SIG-M5 treated with dmso at 0.1 percent for 504 hours (cell line): ENCODE results near the gene ATP9B.
A peak's percentile ranks its signal among the peaks of the same experiment; 100 is the strongest.

Experiments used
- DNase-seq: peaks from one replicate; lab custom pipeline; 2025; ENCODE audit not compliant: unreplicated experiment; lab: John Stamatoyannopoulos, UW

ATP9B gene

DNA sequence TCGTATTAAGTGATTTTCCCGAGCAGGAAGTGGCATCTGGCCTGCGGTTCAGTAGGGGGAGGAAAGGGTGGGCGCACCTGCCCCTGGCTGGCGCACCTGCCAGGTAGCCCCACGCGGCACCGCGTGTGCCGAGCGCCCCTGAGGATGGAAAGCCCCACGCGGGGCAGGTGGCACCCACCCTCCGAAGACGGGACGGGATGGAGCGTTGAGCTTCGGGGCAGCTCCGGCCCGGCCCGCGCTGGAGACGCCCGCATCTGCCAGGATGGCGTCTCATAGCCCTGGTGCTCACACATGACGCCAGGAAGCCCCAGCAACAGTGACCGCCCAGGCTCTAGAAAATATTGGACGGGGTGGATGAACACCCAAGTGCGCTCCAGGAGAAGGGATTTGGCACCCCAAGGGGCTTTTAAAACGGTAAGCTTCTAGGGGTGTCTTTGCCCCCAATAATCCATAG lies 324.0 kb downstream of the ATP9B start:
- no peak for DNase-seq

GRCh38 chr18:79393635-79394533 lies 324.7 kb downstream of the ATP9B start:
- DNase-seq: peak; percentile 65

- peak; percentile 16 for DNase-seq
These were observed 325.5 kb downstream of the ATP9B start for GRCh38 chr18:79394534-79395307.

DNA sequence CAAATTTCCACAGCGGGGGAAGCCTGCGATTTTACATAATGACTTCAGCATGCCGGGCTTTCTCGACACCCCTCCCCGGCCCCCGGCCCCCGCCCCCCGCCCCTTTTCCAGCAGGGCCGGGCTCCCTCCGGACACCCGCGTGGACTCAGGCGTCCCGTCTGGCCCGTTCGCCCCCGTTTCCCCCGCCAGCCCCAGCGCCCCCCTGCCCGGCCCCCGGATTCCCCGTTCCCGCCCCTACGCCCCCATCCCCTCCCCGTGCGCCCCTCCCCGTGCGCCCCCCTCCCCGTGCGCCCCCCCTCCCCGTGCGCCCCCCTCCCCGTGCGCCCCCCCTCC lies 326.1 kb downstream of the ATP9B start:
- no peak for DNase-seq

- peak; percentile 29 for DNase-seq
These were observed 326.7 kb downstream of the ATP9B start, which contains the start of gene NFATC1 for GRCh38 chr18:79395761-79396404. Gene NFATC1 (plus strand): TSS chr18:79395930. CDS start chr18:79396225, 295 bp downstream.

DNA sequence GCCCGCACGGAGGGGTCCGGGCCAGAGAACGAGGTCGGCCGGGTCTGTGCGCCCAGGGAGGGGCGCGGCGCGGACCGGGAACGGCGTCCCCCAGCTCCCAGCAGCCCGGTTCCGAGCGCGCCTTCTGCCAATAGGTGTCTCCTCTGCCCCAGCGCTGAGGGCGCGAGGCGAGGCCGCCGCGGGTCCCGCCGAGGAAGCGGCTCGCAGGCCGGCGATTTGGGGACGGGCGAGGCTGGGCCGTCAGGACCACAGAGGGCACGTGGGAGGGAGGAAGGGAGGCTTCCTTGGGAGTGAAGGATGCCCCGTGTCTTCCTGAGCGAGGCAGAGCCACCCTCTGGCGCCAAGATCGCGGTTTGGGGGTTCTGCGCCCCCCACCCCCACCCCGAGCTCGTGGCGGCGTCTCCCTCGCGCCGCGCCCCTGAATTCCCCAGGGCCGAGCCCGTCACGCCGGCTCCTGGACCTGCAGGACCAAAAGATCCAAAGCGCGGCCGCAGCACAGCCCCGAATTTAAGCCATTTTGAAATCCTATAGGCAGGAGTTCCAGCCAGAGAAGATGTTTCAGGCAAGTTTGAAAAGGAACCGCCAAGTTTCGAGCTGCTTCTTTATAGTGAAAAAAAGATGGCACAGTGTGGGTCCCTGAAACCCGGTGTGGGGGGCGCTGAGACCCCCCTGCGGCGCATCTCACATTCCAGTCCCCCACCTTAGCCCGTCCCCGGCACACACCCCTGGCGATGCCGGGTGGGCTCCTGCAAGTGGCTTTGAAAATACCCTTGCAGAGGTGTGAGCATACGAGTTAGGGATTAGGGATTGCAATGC lies 327.4 kb downstream of the ATP9B start:
- DNase-seq: peak; percentile 8

DNA sequence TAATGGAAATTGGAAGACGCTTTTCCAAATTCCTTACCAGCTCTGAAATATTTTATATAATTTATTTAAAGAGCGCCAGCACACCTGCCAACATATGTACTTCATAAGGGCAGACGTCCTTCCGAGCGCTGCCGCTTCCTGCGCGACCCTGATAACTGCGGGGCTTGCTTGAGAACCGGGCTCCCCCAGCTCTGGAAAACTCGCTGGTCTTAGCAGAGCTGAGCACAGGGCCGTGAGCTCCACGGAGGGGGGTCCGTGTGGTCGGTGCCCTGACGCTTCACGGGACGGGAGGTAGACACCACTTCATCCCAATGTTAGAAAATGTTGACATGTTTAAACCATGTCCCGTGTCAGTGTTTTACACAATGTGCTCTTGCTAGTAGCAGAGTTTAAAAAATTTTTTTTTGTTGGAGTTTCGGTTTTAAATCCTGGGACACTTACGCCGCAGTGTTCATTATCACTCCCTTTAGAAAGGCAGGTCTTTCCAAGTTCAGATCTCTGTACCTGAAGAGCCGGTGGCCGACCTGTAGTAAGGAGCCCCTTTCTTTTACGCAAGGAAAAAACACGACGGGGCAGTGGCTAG lies 328.1 kb downstream of the ATP9B start:
- no peak for DNase-seq

DNA sequence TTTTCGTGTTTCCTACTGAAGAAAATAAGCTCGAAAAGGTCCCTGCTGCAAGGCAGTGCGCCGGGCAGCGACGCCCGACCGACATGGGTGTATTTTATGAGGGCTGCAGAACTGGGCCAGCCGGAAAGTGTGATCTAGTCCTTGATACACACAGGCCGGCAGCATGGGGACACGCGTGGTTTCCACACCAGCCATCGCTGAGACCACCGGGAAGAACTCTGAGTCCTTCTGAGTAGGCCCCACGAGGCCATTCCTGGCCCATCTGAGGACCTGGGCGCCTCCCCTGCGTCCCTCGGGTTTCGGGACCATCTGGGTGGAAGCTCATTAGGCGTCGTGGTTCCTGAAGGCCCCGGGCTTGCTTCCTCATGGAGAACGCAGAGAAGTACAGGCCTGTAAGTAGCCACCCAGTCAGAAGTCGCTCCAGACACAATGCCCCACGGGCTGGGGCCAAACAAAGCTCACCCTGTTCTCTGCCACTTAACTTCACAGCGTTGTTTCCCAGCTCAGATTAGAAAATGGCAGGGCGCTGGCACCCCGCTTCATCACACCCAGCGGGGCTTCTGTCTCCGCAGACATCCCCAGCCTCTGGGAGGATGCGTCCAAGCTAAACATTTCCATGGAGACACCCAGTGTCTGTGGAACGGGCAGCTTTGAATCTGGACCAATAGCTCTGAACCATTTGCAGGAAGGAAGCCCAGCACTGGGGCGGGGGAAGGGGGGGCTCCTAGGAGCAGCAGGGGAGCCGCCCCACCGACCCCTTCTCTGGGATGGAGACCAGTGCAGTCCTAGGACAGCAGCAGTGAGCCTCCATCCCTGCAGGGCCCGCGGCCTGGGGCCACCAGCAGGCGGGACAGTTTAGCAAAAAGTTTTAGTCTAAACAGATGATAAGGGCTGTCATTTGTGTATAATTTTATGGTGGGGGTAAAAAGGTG lies 328.9 kb downstream of the ATP9B start:
- no peak for DNase-seq

DNA sequence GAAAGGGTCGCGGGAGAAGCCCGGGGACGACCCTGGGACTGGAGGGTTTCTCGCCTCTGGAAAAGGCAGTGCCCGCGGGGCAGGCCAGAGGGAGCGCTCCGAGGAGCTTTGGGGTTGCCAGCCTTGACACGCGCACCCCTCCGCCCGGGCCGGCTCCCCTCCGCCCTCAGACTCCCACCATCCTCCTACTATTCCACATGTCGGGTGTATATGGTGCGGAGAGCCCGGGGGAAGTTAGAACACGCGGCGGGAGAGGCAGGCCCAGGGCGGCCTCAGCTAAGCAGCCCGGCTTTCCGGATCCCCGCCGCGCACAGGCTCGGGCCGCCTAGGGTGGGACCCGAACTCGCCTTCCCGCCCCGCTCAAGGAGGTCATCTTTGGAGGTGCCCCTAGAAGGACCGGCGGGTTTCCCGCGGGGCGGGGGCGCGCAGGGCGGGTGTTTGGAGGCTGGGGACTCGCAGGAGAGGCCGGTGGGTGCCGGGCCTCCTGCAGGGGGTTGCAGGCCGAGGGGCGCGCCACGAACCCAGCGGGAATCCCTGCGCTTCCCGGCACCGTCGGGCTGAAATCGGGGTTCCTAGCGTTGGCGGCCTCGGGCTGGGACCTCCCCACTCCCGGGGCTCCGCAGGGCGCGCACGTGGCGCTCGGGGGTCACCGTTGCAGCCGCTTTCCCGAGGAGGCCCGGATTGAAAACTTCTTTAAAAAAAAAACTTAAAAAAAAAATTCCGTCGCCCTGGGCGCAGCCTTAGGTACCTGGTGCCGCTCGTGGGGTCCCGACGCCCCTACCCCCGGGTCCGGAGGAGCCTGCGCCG lies 330.3 kb downstream of the ATP9B start:
- no peak for DNase-seq

DNA sequence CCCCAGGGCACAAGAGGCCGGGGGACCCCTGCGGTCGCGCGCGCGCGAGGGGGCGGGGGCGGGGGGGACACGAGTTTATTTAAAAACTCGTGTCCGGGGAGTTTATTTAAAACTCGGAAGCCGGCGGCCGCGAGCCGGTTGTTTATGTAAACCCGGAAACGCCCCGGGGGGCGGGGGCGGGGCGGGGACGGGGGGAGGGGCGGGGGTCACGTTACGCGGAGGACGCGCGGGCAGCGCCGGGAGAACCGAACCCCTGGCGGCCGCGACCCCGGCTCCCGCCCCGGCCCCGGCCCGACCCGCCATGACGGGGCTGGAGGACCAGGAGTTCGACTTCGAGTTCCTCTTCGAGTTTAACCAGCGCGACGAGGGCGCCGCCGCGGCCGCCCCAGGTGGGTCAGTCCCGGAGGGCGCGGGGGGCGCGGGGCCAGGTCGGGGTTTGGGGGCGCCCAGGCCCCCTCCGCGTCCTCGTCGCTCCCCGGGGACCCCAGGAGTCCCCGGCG lies 330.9 kb downstream of the ATP9B start:
- peak; percentile 20 for DNase-seq

GRCh38 chr18:79400591-79401381 lies 331.6 kb downstream of the ATP9B start:
- DNase-seq: no peak

GRCh38 chr18:79401494-79402208 lies 332.5 kb downstream of the ATP9B start:
- no peak for DNase-seq

DNA sequence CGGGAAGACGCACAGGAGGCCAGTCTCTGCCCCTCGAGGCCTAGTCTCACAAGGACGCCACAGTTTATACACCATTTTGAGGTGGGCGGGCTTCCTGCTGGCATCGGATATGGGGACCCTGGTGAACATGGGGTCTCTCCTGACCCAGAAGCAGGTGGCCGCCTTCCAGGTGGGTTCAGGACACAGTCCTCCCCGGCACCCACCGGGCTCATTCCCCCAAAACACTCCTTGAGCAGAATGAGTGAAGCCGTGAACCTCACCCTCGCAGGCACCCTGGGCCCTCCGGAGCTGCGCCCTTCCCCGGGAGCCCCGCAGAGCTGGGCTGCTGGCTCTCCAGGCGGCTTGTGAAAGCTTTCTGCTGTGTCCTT lies 333.0 kb downstream of the ATP9B start:
- no peak for DNase-seq

DNA sequence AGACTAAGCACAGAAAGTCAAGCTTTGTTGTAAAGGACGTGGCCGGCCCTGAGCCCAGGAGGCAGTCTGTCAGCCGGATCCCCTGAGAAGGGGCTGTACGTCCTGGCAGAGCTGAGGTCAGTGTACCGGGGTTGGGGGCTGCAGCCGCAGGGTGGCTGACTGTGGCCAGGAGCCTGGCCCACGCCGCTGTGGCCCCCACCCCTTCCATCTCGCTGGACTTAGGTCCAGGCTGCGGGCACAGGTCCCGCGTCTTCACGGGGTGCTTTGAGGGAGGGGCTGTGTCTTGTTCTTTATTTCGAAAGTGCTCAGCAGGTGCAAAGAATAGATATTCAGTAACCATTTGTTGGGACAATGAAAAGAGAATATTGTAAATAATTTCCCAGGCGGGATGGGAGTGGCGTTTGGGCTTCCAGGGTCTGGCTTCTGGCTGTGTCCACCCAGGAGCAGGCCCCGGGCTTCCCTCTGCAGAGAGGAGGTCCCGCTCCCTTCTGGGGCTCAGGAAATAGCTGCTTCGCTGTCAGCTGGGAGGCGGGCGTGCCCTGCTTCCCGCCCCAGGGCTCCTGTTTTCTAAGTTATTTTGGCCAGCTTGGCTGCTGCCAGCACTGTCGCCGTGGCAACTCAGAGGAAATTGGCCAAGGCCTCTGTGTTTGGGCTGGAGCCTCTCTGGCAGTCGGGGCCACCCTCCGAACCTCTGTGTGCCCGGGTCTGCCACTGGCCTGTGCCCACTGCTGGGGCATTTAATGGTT lies 334.0 kb downstream of the ATP9B start:
- no peak for DNase-seq

- no peak for DNase-seq
These were observed 334.8 kb downstream of the ATP9B start for GRCh38 chr18:79403723-79404566.
